ENCODE results near the gene HNRNPF.

DNA sequence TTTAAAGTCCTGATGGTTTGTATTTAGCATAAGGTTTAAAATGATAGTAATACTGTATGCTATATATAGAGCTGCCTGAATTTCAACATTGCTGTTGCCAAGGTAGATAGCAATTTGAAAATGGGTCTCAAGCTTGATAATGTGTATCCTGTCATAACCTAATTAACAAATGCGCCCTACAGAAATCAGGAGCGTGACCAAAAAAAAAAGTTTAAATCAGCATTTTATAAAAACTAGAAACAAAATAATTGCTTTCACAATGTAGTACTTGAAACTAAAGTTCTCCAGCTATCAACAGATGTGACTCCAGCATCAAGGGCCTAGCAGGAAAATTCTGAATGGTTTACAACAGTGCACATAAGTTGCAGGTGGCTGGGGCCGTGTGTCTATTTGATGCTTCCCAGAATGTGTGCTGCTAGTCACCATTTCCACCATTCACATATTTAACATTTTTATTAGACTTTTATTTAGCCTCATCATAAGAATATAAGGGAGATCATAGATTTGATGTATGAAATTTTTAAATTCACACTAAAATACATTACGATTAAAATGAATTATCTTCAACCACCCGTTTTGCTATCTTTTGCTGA lies 23.5 kb downstream of the HNRNPF start:
- TF ChIP-seq POLR2A (IDR thresholded peaks at IDR 0.05) (no peak), POLR2AphosphoS5 (IDR thresholded peaks at IDR 0.05) (no peak)
- TF ChIP-seq, protein P1, sequence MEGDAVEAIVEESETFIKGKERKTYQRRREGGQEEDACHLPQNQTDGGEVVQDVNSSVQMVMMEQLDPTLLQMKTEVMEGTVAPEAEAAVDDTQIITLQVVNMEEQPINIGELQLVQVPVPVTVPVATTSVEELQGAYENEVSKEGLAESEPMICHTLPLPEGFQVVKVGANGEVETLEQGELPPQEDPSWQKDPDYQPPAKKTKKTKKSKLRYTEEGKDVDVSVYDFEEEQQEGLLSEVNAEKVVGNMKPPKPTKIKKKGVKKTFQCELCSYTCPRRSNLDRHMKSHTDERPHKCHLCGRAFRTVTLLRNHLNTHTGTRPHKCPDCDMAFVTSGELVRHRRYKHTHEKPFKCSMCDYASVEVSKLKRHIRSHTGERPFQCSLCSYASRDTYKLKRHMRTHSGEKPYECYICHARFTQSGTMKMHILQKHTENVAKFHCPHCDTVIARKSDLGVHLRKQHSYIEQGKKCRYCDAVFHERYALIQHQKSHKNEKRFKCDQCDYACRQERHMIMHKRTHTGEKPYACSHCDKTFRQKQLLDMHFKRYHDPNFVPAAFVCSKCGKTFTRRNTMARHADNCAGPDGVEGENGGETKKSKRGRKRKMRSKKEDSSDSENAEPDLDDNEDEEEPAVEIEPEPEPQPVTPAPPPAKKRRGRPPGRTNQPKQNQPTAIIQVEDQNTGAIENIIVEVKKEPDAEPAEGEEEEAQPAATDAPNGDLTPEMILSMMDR (IDR thresholded peaks at IDR 0.05), result no peak
